GM19463 (cell line): Measurements from ENCODE around the gene ATAD3C.
"Not testable (repeated sequence)": the region's sequence is repeated elsewhere in the genome, so short reads cannot be mapped to it uniquely, and the experiment has no call there.

Experiments used
- ATAC-seq: cut with Tn5 transposase; IDR thresholded peaks from one replicate; pipeline ENCODE4 v1.9.1; 2021; ENCODE audit warnings: mild to moderate bottlenecking, moderate library complexity; ENCODE audit not compliant: unreplicated experiment

Gene ATAD3C

GRCh38 chr1:1418464-1419362 lies 30.8 kb upstream of the ATAD3C start:
- ATAC-seq = no peak

- ATAC-seq = no peak
Measured at GRCh38 chr1:1419363-1419812, 30.1 kb upstream of the ATAD3C start.

GRCh38 chr1:1419813-1420653 lies 29.5 kb upstream of the ATAD3C start:
- no peak for ATAC-seq

- no peak for ATAC-seq
Measured at GRCh38 chr1:1420654-1421141, 28.8 kb upstream of the ATAD3C start.

GRCh38 chr1:1421147-1421906 lies 28.2 kb upstream of the ATAD3C start, which contains the start of gene ANKRD65:
Gene ANKRD65, minus strand, starts transcription at chr1:1421276. Its CDS starts 271 bp downstream, at chr1:1421005.
- ATAC-seq = no peak

GRCh38 chr1:1421907-1422464 lies 27.5 kb upstream of the ATAD3C start:
- no peak for ATAC-seq

- ATAC-seq = no peak
Measured at GRCh38 chr1:1422465-1423244, 26.8 kb upstream of the ATAD3C start.

- ATAC-seq = no peak
Measured at GRCh38 chr1:1423245-1423597, 26.3 kb upstream of the ATAD3C start.

- no peak for ATAC-seq
Measured at GRCh38 chr1:1424707-1425106, 24.8 kb upstream of the ATAD3C start.

- no peak for ATAC-seq
Measured at GRCh38 chr1:1425426-1425752, 24.1 kb upstream of the ATAD3C start.

- ATAC-seq = no peak
Measured at GRCh38 chr1:1425753-1426495, 23.6 kb upstream of the ATAD3C start.

- ATAC-seq = no peak
Measured at GRCh38 chr1:1426496-1427105, 22.9 kb upstream of the ATAD3C start.

- ATAC-seq = no peak
Measured at GRCh38 chr1:1427106-1427819, 22.2 kb upstream of the ATAD3C start.

GRCh38 chr1:1427820-1428148 lies 21.7 kb upstream of the ATAD3C start:
- no peak for ATAC-seq

- ATAC-seq = no peak
Measured at GRCh38 chr1:1428174-1428573, 21.3 kb upstream of the ATAD3C start.

- ATAC-seq = not testable (repeated sequence)
Measured at GRCh38 chr1:1428967-1429366, 20.5 kb upstream of the ATAD3C start.

- no peak for ATAC-seq
Measured at GRCh38 chr1:1429671-1430073, 19.8 kb upstream of the ATAD3C start.
